Measurements from ENCODE around the gene CAMK1G. TPM values are rescaled to one million over a fixed set of nuclear protein-coding genes. Genes with fewer than 3 reads are reported as not detected.

The CAMK1G gene
- 0.14 TPM for total RNA-seq
- polyA plus RNA-seq = 0.27 TPM
- long read RNA-seq, donor 1 = 0 reads
- long read RNA-seq, donor 2 = 0 reads
- long read RNA-seq, donor 3 = 0 reads
- long read RNA-seq, donor 4 = 0 reads
- long read RNA-seq, donor 5 = 0 reads
- long read RNA-seq, donor 6 = 0 reads
- long read RNA-seq, donor 7 = 0 reads
- long read RNA-seq, donor 8 = 0 reads
- long read RNA-seq, donor 9, partial matches to known transcripts = 0 of 1 reads
- long read RNA-seq, donor 9, other reads (novel, unspliced or antisense) = 0 of 1 reads
- long read RNA-seq, donor 10, partial matches to known transcripts = 0 of 1 reads
- long read RNA-seq, donor 10, other reads (novel, unspliced or antisense) = 0 of 1 reads

DNA sequence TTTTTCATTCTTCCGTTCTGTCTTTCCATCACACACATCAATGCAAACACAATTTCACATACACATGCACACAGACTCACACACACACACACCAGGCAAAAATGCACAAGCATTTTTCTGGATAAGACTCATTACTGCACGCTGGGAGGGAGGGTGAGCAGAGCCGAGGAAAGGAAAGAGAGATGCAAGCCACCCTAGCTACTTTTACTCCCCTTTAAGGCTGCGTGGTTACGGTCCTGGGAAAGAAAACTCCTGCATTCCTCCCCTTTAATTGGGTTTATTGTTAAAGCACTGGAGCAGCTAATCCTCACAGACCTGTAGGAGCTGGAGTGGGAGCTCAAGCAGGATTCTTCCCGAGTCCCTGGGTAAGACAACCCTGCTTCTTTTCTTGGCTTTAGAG lies at the start of gene CAMK1G:
CAMK1G (plus strand) TSS at position 307 of the 400 bp plus-strand sequence. CDS start 11,270 bp downstream, outside the sequence.
- H3K27me3 ChIP-seq (ENCODE audit: control insufficient read depth in 2 of 2, insufficient read depth in 1 of 2, low read length in 1 of 2) = peaks cover 18 to 46% of the 10 kb centered on the region in 2 donors
- peaks cover 0 to 2% of the 10 kb centered on the region in 2 donors for H3K4me1 ChIP-seq (ENCODE audit: control insufficient read depth in 2 of 2, insufficient read depth in 2 of 2, low read length in 2 of 2)
- DNase-seq (ENCODE audit: low read depth in 6 of 9, low spot score in 9 of 9) = no peak
- no peaks in the 10 kb centered on the region for H3K9me3 ChIP-seq (ENCODE audit: control insufficient read depth in 2 of 2, insufficient read depth in 1 of 2, low read length in 1 of 2)
- H3K4me3 ChIP-seq (ENCODE audit: low read length in 2 of 2) = no peak within 1 kb of the TSS
- H3K36me3 ChIP-seq (ENCODE audit: control insufficient read depth in 2 of 2, insufficient read depth in 2 of 2, low read length in 1 of 2) = no peaks in the 10 kb centered on the region
- 26% methylated on average over 6 of the region's 6 CpGs for WGBS
- H3K27ac ChIP-seq (ENCODE audit: low read depth in 1 of 2, low read length in 1 of 2) = no peak within 1 kb of the TSS

DNA sequence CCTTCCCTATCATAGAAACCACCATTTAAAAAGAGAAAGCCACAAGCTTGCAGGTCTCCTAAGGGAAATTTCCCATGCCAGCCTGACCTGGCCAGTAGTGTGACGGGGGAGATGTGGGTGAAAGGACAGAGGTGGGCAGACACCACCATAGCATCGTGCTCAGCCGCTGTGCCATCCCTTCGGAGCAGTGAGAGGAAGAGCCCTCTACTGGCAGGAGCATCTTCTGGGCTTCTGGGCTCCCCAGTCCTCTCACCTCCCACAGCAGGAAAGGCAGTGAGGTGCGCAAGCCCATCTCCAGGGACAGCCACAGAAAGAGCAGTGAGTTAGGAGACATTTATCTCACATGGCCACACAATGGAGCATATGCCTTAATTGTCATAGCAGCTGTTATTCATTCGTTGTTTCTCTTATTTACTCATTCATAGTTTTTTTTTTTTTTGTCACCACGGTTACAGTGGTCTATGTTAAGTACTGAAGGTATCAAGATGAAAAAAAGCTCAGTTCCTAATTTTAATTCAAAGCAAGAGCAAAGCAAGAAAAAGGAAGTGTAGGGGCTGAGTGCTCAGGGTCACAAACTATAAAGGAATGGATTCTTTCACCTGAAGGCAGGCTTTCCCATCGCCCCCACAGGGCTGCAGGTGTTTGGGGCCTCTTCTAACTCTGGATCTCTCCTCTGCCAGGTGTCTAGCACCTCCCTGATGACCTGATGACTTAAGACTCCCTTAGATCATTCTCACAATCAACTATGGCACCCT lies 48.8 kb upstream of the CAMK1G start:
- Histone ChIP-seq H3K36me3 (ENCODE audit: control insufficient read depth in 2 of 2, insufficient read depth in 2 of 2, low read length in 1 of 2) (no peaks in the 10 kb centered on the region), H3K4me3 (ENCODE audit: low read length in 2 of 2) (no peak overlapping the region), H3K4me1 (ENCODE audit: control insufficient read depth in 2 of 2, insufficient read depth in 2 of 2, low read length in 2 of 2) (no peaks in the 10 kb centered on the region), H3K27me3 (ENCODE audit: control insufficient read depth in 2 of 2, insufficient read depth in 1 of 2, low read length in 1 of 2) (no peaks in the 10 kb centered on the region), H3K9me3 (ENCODE audit: control insufficient read depth in 2 of 2, insufficient read depth in 1 of 2, low read length in 1 of 2) (no peaks in the 10 kb centered on the region), H3K27ac (ENCODE audit: low read depth in 1 of 2, low read length in 1 of 2) (no peak overlapping the region)
- DNase-seq (ENCODE audit: low read depth in 6 of 9, low spot score in 9 of 9) = no peak
- WGBS = 67% methylated on average over 8 of the region's 8 CpGs

DNA sequence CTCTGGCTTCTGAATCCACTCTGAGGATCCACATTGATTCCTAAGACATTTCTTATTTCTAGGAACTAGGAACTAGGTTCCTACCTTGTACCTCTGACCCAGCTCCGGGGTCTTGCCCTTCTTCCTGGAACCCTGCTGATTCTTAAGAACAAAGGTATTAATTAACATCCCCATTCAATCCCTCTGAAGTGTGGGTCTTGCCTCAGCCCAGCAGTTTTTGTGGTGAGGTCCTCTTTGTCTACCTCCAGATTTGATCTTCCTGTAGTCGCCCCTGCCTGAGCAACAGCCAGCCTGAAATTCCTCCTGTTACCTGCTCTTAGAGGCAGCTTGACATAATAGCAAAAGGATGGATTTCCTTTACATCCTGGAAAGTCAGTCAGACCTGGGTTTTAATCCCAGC lies 46.7 kb upstream of the CAMK1G start:
- 83% methylated on average over 2 of the region's 2 CpGs for whole genome bisulfite sequencing
- Histone ChIP-seq H3K27ac (ENCODE audit: low read depth in 1 of 2, low read length in 1 of 2) (no peak overlapping the region), H3K9me3 (ENCODE audit: control insufficient read depth in 2 of 2, insufficient read depth in 1 of 2, low read length in 1 of 2) (no peaks in the 10 kb centered on the region), H3K4me1 (ENCODE audit: control insufficient read depth in 2 of 2, insufficient read depth in 2 of 2, low read length in 2 of 2) (no peaks in the 10 kb centered on the region), H3K4me3 (ENCODE audit: low read length in 2 of 2) (no peak overlapping the region), H3K27me3 (ENCODE audit: control insufficient read depth in 2 of 2, insufficient read depth in 1 of 2, low read length in 1 of 2) (no peaks in the 10 kb centered on the region), H3K36me3 (ENCODE audit: control insufficient read depth in 2 of 2, insufficient read depth in 2 of 2, low read length in 1 of 2) (no peaks in the 10 kb centered on the region)
- DNase-seq (ENCODE audit: low read depth in 6 of 9, low spot score in 9 of 9) = no peak

DNA sequence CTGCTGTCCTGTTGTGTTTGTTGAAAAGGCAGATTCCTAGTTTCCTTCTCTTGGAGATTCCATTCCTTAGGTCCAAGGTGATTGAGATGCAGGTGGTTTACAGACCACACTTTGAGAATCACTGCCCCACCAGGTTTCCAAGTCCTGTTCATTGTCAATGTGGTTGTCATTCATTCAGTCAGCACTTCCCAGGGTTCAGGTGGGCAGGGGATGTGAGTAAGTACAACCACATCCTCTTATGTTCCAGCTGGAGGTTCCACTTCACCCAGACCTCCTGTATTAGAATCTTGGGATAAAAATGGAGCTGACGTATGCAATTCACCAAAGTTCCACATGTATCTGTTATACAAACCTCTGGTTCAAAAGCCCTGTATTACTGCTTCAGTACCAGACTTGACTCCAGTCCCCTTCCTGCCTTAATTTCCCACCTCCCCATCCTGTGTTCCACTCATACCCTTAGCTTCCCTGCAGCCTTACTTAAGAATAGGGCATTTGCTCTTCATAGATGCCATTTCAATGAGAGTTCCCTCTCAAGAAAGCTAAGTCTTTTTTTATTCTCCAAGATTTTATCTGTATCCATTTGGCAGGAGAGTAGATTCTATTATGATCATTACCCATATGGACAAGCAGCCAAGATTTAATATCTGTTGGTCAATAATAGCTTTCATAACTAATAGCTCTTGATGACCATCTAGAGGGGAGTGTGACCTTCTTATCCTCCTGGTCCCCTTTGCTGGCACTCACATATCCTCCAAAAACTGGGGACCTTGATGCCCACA lies 46.0 kb upstream of the CAMK1G start:
- H3K4me1 ChIP-seq (ENCODE audit: control insufficient read depth in 2 of 2, insufficient read depth in 2 of 2, low read length in 2 of 2) = no peaks in the 10 kb centered on the region
- no peaks in the 10 kb centered on the region for H3K36me3 ChIP-seq (ENCODE audit: control insufficient read depth in 2 of 2, insufficient read depth in 2 of 2, low read length in 1 of 2)
- H3K9me3 ChIP-seq (ENCODE audit: control insufficient read depth in 2 of 2, insufficient read depth in 1 of 2, low read length in 1 of 2) = no peaks in the 10 kb centered on the region
- WGBS = 95% methylated on average over 1 of the region's 1 CpG
- no peaks in the 10 kb centered on the region for H3K27me3 ChIP-seq (ENCODE audit: control insufficient read depth in 2 of 2, insufficient read depth in 1 of 2, low read length in 1 of 2)
- DNase-seq (ENCODE audit: low read depth in 6 of 9, low spot score in 9 of 9) = no peak
- no peak overlapping the region for H3K4me3 ChIP-seq (ENCODE audit: low read length in 2 of 2)
- no peak overlapping the region for H3K27ac ChIP-seq (ENCODE audit: low read depth in 1 of 2, low read length in 1 of 2)

DNA sequence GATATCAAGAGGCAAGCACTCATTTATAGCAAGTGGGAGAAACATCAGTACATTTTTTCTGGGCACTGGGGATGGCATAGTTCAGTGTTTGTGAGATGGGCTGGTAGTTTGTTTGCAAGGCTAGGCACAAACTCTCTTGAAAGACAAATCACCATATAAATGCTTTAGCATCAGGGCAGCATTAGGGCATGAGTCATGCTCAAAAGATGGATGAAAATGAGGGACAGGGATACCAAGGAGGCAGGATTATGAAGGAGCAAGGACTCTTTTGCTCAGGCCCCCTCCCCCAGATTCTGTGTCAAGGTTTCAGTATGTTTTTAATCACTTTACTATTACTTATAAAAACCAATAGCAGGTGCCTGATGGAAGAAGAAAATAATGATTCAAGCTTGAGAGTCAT lies 43.9 kb upstream of the CAMK1G start:
- DNase-seq (ENCODE audit: low read depth in 6 of 9, low spot score in 9 of 9) = no peak
- Histone ChIP-seq H3K9me3 (ENCODE audit: control insufficient read depth in 2 of 2, insufficient read depth in 1 of 2, low read length in 1 of 2) (no peaks in the 10 kb centered on the region), H3K4me3 (ENCODE audit: low read length in 2 of 2) (no peak overlapping the region), H3K27me3 (ENCODE audit: control insufficient read depth in 2 of 2, insufficient read depth in 1 of 2, low read length in 1 of 2) (no peaks in the 10 kb centered on the region), H3K4me1 (ENCODE audit: control insufficient read depth in 2 of 2, insufficient read depth in 2 of 2, low read length in 2 of 2) (no peaks in the 10 kb centered on the region), H3K36me3 (ENCODE audit: control insufficient read depth in 2 of 2, insufficient read depth in 2 of 2, low read length in 1 of 2) (no peaks in the 10 kb centered on the region), H3K27ac (ENCODE audit: low read depth in 1 of 2, low read length in 1 of 2) (no peak overlapping the region)

DNA sequence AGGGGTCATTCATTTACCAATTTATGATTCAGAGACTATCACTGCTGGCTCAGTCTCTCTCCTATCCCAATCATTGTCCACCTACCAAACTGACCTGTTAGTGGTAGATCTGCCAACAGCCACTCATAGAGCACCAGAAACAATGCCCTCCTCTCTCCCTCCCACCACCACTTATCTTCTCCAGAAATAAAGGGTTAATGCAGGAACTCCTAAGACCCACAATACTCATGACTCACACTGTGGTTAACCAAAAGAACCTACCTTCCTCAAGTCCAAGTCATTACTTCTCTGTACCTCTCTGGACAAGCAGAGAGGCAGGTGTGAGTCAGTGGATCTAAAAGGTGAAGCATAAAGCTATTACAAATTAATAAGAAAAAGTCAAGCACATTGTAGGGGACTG lies 40.9 kb upstream of the CAMK1G start:
- no peak overlapping the region for H3K4me3 ChIP-seq (ENCODE audit: low read length in 2 of 2)
- H3K36me3 ChIP-seq (ENCODE audit: control insufficient read depth in 2 of 2, insufficient read depth in 2 of 2, low read length in 1 of 2) = no peaks in the 10 kb centered on the region
- DNase-seq (ENCODE audit: low read depth in 6 of 9, low spot score in 9 of 9) = no peak
- H3K27me3 ChIP-seq (ENCODE audit: control insufficient read depth in 2 of 2, insufficient read depth in 1 of 2, low read length in 1 of 2) = no peaks in the 10 kb centered on the region
- H3K27ac ChIP-seq (ENCODE audit: low read depth in 1 of 2, low read length in 1 of 2) = no peak overlapping the region
- H3K4me1 ChIP-seq (ENCODE audit: control insufficient read depth in 2 of 2, insufficient read depth in 2 of 2, low read length in 2 of 2) = no peaks in the 10 kb centered on the region
- H3K9me3 ChIP-seq (ENCODE audit: control insufficient read depth in 2 of 2, insufficient read depth in 1 of 2, low read length in 1 of 2) = no peaks in the 10 kb centered on the region

DNA sequence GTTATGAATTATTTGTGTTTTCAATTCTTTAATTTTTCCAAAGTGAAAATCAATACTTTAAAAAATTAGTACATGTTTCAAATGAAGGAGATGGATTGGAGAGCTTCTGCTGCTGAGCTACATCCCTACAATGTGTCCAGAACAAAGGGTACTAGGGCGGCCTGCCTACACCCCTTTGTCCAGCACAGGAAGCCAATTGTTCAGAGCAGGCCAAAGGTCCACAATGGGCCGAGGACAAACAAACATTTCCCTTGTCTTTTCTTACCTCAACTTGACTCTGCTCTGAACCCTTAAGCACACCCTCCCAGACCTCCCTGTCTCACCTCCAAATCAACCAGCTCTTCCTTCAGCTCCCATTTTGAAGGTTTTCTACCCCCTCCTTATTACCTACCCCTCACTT lies 39.4 kb upstream of the CAMK1G start:
- no peak for DNase-seq (ENCODE audit: low read depth in 6 of 9, low spot score in 9 of 9)
- WGBS = 98% methylated on average over 2 of the region's 2 CpGs
- H3K9me3 ChIP-seq (ENCODE audit: control insufficient read depth in 2 of 2, insufficient read depth in 1 of 2, low read length in 1 of 2) = no peaks in the 10 kb centered on the region
- no peak overlapping the region for H3K4me3 ChIP-seq (ENCODE audit: low read length in 2 of 2)
- no peaks in the 10 kb centered on the region for H3K4me1 ChIP-seq (ENCODE audit: control insufficient read depth in 2 of 2, insufficient read depth in 2 of 2, low read length in 2 of 2)
- no peaks in the 10 kb centered on the region for H3K27me3 ChIP-seq (ENCODE audit: control insufficient read depth in 2 of 2, insufficient read depth in 1 of 2, low read length in 1 of 2)
- no peaks in the 10 kb centered on the region for H3K36me3 ChIP-seq (ENCODE audit: control insufficient read depth in 2 of 2, insufficient read depth in 2 of 2, low read length in 1 of 2)
- H3K27ac ChIP-seq (ENCODE audit: low read depth in 1 of 2, low read length in 1 of 2) = no peak overlapping the region

DNA sequence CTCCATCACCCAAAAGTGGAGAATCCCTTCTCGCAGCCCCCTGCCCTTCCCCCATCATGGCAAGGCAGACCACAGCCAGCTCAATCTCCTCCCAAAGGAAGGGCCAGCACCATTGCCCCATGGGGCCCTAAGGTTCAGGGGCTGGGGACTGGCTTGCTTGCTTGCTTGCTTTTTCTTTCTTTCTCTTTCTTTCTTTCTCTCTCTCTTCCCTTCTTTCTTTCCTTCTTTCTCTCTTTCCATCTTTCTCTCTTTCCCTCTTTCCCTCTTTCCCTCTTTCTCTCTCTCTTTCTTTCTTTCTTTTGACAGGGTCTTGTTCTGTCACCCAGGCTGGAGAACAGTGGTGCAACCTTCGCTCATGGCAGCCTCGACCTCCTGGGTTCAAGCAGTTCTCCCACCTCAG lies 38.1 kb upstream of the CAMK1G start:
- no peaks in the 10 kb centered on the region for H3K4me1 ChIP-seq (ENCODE audit: control insufficient read depth in 2 of 2, insufficient read depth in 2 of 2, low read length in 2 of 2)
- no peaks in the 10 kb centered on the region for H3K36me3 ChIP-seq (ENCODE audit: control insufficient read depth in 2 of 2, insufficient read depth in 2 of 2, low read length in 1 of 2)
- no peak overlapping the region for H3K4me3 ChIP-seq (ENCODE audit: low read length in 2 of 2)
- WGBS = 98% methylated on average over 3 of the region's 3 CpGs
- H3K9me3 ChIP-seq (ENCODE audit: control insufficient read depth in 2 of 2, insufficient read depth in 1 of 2, low read length in 1 of 2) = no peaks in the 10 kb centered on the region
- DNase-seq (ENCODE audit: low read depth in 6 of 9, low spot score in 9 of 9) = no peak
- H3K27ac ChIP-seq (ENCODE audit: low read depth in 1 of 2, low read length in 1 of 2) = no peak overlapping the region
- peaks cover 0 to 3% of the 10 kb centered on the region in 2 donors for H3K27me3 ChIP-seq (ENCODE audit: control insufficient read depth in 2 of 2, insufficient read depth in 1 of 2, low read length in 1 of 2)

All from thymus (tissue), 14 donors.